NT2/D1 (cell line): ENCODE data around the gene HP.

Experiments
- SUZ12 ChIP-seq: IDR thresholded peaks from 2 replicates; pipeline ENCODE4 v1.6.1; 2011; ENCODE audit not compliant: insufficient read length, insufficient read depth; ENCODE audit errors: extremely low read depth
- YY1 ChIP-seq: IDR thresholded peaks from 2 replicates; pipeline ENCODE4 v1.6.1; 2011; ENCODE audit not compliant: insufficient read length, insufficient read depth

- no peak for TF ChIP-seq SUZ12
- TF ChIP-seq YY1 = no peak
Observed at GRCh38 chr16:72009779-72010178, 44.5 kb upstream of the HP start.
